Hypothalamus (tissue), 51 donors: Measurements from ENCODE around the gene ALPI.
A peak's percentile ranks its signal among the peaks of the same experiment; 100 is the strongest.
"Not testable (repeated sequence)": the region's sequence is repeated elsewhere in the genome, so short reads cannot be mapped to it uniquely, and the experiment has no call there.

Experiments
- DNase-seq, 51 donors: peaks; one replicate each; lab custom pipeline; 2025; lab: John Stamatoyannopoulos, UW

The ALPI gene

GRCh38 chr2:232420463-232421188, 35.3 kb upstream of the ALPI start:
- no peak for DNase-seq

DNA sequence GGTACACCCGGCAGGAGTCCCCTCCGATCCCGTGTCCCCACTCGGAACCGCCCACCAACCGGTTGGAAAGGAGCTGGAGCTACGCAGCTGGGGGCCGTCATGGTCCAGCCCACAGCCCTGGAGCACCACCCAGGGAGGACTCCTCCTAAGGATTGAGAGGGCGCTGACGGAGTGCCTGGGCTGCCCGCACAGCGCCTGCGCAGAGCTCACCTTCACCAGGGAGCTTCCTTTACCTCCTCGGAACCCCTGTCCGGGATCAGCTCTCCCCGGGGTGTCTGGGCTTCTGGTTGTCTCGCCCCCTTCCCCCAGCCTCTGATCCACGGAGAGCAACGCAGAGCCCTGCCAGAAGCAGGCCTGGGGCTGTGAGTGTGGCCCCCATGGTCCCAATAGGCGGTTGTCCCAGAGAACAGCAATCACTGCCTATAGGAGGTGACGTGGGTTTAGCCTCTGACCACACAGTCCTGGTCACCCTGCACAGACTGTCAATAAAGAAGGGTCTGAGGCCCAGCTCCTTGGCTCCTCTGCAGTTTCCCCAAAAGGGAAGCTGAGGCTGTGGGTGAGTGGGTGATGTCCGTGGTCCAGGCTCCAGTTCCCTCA, 34.7 kb upstream of the ALPI start:
- no peak for DNase-seq

- no peak for DNase-seq
Measured at GRCh38 chr2:232422051-232422450, 33.9 kb upstream of the ALPI start.

- not testable (repeated sequence) for DNase-seq
Measured at GRCh38 chr2:232422996-232423395, 33.0 kb upstream of the ALPI start.

- DNase-seq: not testable (repeated sequence)
Measured at GRCh38 chr2:232423407-232423806, 32.5 kb upstream of the ALPI start.

DNA sequence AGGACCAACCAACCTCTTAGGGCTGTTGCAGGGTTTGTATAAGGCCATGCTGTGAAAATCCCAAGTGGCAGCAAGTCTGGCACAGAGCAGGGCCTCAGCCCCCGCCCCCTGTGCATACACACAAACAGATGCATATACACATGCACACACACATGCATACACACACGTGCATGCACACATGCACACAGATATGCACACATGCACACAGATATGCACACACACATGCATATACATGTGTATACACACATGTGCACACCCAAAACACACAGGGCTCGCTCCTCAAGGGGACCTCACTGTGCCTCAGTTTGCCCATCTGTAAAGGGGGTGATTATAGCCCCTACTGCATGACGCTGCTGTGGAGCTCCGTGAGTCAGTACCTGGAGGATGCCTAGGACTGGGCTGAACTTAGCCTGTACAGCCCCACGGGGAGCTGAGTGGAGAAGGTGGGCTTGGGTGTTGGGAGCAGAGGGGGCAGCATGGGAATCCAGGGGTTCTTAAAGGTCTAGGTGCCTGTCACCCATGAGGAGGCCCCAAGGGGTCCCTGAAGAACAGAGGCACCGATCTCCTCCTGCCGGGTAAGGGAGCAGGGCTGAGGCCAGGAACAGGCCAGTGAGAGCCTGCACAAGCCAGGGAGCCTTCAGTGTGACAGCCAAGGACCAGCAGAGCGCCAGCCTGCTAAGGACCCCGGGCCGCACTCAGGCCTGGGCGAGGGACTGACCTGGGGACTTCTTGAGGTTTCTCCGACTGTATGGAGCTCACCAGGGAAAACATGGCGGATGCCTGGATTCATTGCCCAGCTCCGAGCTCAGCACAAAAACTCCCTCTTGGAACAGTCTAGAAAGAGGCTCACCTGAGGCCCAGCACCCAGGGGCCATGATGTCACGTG, 24.0 kb upstream of the ALPI start:
- no peak for DNase-seq

- DNase-seq: no peak
Measured at GRCh38 chr2:232432598-232433184, 23.3 kb upstream of the ALPI start.

- DNase-seq: not testable (repeated sequence)
Measured at GRCh38 chr2:232433622-232434021, 22.3 kb upstream of the ALPI start.

GRCh38 chr2:232434091-232434490, 21.9 kb upstream of the ALPI start:
- no peak for DNase-seq

GRCh38 chr2:232434563-232435374, 21.2 kb upstream of the ALPI start:
- DNase-seq: no peak

GRCh38 chr2:232435375-232435648, 20.6 kb upstream of the ALPI start:
- no peak for DNase-seq

DNA sequence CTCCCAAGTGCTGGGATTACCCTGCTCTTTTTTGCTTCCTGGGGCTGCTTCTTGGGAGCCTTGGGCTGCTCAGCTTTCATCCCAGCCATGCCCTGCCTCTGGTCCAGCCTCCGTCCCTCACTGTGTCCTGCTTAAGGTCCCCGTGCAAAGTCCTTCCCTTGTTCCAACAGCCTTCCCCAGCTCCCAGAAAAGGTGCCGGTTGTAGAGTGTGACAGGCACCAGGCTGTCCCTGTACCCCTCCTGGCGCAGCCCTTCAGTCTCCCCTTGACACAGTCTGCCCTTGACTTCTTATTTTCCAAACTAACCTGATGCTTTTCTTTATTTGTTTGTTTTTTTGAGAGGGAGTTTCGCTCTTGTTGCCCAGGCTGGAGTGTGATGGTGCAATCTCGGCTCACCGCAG, 20.1 kb upstream of the ALPI start:
- no peak for DNase-seq

- no peak for DNase-seq
Measured at GRCh38 chr2:232436381-232437194, 19.4 kb upstream of the ALPI start.

DNA sequence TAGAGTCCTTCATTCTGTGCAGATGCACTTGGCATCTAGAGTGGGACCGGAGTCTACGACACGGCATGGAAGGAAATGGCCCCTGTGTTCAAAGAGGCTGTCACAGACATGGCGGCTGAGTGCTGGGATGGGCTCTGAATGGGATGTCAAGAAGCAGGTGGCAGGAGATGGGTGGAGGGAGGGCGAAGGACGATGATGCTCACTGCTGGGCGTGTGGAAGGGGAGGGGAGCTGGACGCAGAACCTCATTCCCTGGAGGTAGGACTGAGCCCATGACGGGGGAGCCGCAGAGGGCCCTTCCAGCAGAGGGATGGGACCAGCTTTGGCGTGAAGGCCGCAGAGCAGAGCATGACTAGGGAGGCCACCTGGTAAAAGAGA, 18.8 kb upstream of the ALPI start:
- no peak for DNase-seq

DNA sequence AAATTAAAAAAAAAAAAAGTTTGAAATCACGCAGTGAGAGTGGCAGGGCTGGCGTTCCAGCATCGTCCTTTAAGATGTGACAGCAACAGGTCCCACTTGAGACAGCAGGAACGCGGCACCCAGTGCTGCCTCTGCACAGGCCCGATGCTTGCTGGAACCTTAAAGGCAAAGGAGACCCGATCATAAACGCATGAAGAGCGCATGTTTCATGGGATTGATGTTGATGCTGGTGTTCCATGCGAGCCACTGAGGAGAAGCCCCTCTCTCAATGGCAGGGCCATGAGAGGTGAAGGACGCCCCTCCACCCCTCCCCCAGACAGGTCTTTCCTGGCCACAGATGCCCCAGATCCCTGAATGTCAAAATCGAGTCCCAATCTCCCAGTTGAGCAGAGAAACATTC, 17.9 kb upstream of the ALPI start:
- no peak for DNase-seq

- peak in 10 of 51 donors; percentile 5 to 49 (median 12) for DNase-seq
Measured at GRCh38 chr2:232438951-232439757, 16.8 kb upstream of the ALPI start.

- DNase-seq: no peak
Measured at GRCh38 chr2:232439758-232440135, 16.2 kb upstream of the ALPI start.

DNA sequence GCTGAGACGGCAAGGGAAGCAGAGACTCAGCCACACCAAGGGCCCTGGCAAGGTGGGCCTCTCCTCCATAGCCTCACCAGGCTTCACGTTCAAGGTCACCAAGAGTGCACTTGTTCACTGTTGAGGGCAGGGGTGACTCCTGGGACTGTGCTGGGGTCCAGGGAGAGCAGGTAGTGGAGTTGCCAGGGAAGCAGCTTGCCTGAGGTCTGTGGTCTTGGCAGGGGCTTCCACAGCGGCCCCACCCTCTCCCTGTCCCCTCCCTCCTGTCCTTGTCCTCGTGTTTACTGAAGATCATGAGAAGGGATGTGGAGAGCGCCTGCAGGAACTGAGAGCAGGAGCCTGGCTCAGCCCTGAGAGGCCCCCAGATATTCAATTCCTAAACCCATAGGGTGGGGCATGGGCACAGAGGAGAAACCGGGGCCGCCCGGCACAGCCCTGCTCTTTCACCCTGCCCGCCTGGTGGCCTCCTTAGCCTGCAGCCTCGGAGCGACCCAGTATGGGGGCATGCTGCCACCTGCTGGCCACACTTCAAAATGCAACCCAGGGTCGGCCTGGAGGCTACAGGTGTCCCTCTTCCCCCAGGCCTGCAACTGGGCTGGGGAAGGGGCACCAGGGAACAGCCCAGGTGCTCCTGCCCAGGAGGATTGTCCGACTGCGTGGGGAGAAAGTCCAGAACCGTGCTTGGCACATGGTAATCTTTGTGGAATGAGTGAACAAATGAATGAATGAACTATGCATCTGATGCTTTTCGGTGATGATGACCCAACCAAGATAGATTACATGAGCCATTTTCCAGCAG, 15.5 kb upstream of the ALPI start:
- DNase-seq: peak; percentile 16 to 89 (median 66)
